ENCODE data around the gene NFKBIA. TPM values are rescaled to one million over a fixed set of nuclear protein-coding genes. Genes with fewer than 3 reads are reported as not detected.
A peak's percentile ranks its signal among the peaks of the same experiment; 100 is the strongest.
"Not testable (repeated sequence)": the region's sequence is repeated elsewhere in the genome, so short reads cannot be mapped to it uniquely, and the experiment has no call there.

Gene NFKBIA
- polyA plus RNA-seq (ENCODE audit: insufficient read length in 4 of 4) = 10 to 100 TPM; 49.8 to 70.1 (median 62.0) TPM

DNA sequence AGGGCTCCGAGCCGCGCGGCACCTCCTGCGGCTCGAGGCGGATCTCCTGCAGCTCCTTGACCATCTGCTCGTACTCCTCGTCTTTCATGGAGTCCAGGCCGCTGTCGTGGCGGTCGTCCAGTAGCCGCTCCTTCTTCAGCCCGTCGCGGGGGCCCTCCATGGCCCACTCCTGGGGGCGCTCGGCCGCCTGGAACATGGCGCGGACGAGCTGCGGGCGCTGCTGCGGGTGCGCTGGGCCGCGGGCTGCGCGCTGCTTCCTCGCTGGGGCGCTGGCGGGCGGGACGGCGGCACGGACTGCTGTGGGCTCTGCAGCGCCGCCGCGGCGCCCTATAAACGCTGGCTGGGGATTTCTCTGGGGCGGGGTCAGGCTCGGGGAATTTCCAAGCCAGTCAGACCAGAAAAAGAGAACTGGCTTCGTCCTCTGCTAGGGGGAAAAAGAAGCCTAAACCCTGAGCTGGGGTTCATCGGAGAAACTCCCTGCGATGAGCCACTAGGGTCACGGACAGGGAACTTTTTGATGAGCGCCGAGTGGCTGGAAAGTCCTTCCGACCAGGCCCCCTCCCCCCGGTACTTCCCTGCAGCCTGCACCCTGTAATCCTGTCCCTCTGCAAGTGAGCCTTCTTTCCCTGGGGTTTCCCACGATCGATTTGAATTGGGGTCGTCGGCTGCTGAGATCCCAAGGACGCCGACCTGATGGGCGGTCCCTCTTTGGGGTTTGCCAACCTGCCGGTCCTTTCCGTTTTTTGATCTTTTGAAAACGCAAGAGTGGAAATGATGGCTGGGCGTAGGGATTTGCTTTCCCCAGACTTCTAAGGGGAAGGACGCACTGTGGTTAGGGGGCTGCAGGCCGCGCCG, at the start of gene NFKBIA:
Gene NFKBIA (minus strand): TSS at position 301 of the 855 bp plus-strand sequence. CDS start 105 bp downstream, at position 196.
- DNase-seq (ENCODE audit: low read depth in 4 of 4, low spot score in 2 of 4) = peak; percentile 74 to 88 (median 80)

DNA sequence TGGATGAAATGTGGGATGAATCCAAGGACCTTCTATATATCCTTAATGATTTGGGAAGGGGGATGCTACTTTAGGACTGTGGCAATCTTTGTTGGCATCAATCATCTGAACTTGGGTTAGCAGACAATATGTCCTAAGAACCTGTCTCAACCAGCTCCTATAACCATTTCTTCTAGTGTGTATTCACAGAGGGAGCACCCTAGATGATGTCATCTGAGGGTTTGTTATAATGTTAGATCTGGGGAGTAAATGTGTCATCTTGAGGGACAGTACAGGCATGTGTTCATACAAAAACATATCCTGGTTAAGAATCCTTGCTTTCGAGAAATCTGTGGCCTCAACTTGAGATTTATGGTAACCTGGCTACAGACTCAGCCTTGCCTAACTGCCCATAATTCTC, 41.9 kb upstream of the NFKBIA start:
- DNase-seq (ENCODE audit: low read depth in 4 of 4, low spot score in 2 of 4) = no peak

DNA sequence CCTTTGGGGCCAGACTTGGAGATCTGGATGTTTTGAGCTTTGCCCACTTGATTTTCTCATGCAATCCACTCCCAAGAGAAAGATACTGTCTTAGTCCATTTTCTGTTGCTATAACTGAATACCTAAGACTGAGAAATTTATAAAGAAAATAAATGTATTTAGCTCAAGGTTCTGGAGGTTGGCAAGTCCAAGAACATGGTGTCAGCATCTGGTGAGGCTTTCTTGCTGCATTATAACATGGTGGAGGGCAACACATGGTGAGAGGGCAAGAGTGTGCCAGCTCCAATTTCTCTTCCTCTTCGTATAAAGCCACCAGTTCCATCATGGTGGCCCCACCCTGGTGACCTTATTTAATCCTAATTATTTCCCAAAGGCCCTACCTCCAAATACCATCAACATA, 39.6 kb upstream of the NFKBIA start:
- no peak for DNase-seq (ENCODE audit: low read depth in 4 of 4, low spot score in 2 of 4)

- DNase-seq (ENCODE audit: low read depth in 4 of 4, low spot score in 2 of 4) = no peak
Measured at GRCh38 chr14:35441160-35441559, 36.6 kb upstream of the NFKBIA start.

GRCh38 chr14:35438910-35439713, 34.6 kb upstream of the NFKBIA start:
- no peak for DNase-seq (ENCODE audit: low read depth in 4 of 4, low spot score in 2 of 4)

- DNase-seq (ENCODE audit: low read depth in 4 of 4, low spot score in 2 of 4) = not testable (repeated sequence)
Measured at GRCh38 chr14:35438492-35438891, 33.9 kb upstream of the NFKBIA start.

DNA sequence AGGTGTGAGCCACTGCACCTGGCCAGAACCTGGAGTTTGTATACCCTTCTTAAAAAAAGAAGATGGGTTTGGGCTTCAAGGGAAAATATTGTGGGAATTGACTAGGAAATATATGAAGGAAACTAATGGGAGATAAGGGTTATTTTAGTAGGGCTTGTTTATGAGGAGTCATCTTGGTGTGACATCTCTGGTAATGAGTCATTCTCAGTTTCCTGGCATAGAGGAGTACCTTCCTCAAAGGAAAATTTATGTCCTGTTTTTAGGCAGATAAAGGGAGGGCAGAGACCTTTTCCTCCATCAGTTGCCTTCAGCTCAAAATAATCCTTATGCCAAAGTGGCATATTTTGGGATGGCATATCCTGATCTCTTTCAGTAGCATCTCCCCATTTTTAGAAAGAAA, 30.6 kb upstream of the NFKBIA start:
- DNase-seq (ENCODE audit: low read depth in 4 of 4, low spot score in 2 of 4) = no peak

DNA sequence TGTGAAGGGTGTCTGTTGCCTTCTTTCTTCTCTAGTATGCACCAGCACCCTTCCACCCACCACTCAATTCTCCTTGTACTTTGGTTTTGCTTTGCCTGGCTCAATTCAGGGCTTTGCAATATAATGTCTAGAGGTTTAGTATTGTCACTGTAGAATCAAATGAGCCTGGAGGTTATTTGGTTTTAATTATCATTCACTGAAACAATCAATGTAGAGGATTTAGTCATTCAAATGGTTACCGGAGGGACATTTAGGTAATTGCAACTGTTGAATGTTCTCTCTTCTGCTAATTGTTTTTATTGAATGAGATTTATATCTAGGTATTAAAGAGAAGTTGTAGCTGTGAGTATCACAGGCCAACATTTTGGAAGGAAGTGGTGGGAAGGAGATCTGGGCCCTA, 29.3 kb upstream of the NFKBIA start:
- no peak for DNase-seq (ENCODE audit: low read depth in 4 of 4, low spot score in 2 of 4)

GRCh38 chr14:35430459-35431199, 26.1 kb upstream of the NFKBIA start:
- no peak for DNase-seq (ENCODE audit: low read depth in 4 of 4, low spot score in 2 of 4)

DNA sequence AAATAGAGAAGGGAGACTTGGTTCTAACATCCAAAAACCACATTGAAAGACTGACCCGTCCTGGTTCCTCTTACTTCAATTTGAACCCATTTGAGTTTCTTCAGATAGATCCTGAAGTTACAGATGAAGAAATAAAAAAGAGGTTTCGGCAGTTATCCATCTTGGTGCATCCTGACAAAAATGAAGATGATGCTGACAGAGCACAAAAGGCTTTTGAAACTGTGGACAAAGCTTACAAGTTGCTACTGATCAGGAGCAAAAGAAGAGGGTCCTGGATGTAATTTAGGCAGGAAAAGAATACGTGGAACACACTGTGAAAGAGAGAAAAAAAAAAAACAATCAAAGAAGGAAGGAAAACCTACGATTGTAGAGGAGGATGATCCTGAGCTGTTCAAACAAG, 25.4 kb upstream of the NFKBIA start:
- DNase-seq (ENCODE audit: low read depth in 4 of 4, low spot score in 2 of 4) = no peak

- no peak for DNase-seq (ENCODE audit: low read depth in 4 of 4, low spot score in 2 of 4)
Measured at GRCh38 chr14:35425850-35426249, 21.3 kb upstream of the NFKBIA start.

DNA sequence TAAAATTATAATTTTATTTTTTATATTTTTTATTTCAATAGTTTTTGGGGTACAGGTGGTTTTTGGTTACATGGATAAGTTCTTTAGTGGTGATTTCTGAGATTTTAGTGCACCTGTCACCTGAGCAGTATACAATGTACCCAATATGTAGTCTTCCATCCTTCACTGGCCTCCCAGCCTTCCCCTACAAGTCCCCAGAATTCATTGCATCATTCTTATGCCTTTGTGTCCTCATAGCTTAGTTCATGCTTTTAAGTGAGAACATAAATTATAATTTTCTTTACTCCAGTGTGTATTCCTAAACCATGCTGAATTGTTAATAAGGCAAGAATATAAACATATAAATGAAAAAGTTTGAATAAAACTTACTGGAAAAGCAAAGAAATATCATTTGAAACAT, 19.1 kb upstream of the NFKBIA start:
- no peak for DNase-seq (ENCODE audit: low read depth in 4 of 4, low spot score in 2 of 4)

DNA sequence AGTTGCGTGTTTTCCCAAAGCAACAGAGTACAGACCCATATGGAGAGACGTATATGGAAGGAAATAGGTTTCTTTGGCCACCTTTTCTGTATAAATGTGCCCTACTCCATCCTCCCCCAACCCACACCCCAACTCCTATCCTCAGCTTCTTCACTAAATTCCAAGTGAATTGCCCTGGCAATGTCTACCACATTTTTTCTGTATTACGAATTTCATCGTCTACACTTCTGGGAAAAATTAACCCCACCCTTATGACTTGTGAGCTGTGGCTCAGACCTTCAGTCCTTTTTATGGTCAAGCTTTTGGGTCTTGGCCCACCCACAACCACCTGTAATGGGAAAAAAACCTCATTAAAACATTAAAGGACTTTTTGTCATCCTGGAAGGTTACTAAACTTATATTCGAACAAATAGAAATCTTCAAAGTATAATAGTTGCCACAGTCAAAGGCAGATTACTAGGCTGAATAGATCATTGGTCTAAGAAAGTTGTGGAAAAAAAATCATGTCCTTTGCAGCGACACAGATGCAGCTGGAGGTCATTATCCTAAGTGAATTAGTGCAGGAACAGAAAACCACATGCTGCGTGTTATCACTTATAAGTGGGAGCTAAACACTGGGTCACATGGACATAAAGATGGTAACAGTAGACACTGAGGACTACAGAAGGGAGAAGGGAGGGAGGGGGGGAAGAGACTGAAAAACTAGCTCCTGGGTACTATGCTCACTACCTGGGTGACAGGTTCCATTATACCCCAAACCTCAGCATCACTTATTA, 15.7 kb upstream of the NFKBIA start:
- no peak for DNase-seq (ENCODE audit: low read depth in 4 of 4, low spot score in 2 of 4)

GRCh38 chr14:35419429-35419841, 14.9 kb upstream of the NFKBIA start:
- no peak for DNase-seq (ENCODE audit: low read depth in 4 of 4, low spot score in 2 of 4)

GRCh38 chr14:35418093-35418492, 13.5 kb upstream of the NFKBIA start:
- DNase-seq (ENCODE audit: low read depth in 4 of 4, low spot score in 2 of 4) = no peak

DNA sequence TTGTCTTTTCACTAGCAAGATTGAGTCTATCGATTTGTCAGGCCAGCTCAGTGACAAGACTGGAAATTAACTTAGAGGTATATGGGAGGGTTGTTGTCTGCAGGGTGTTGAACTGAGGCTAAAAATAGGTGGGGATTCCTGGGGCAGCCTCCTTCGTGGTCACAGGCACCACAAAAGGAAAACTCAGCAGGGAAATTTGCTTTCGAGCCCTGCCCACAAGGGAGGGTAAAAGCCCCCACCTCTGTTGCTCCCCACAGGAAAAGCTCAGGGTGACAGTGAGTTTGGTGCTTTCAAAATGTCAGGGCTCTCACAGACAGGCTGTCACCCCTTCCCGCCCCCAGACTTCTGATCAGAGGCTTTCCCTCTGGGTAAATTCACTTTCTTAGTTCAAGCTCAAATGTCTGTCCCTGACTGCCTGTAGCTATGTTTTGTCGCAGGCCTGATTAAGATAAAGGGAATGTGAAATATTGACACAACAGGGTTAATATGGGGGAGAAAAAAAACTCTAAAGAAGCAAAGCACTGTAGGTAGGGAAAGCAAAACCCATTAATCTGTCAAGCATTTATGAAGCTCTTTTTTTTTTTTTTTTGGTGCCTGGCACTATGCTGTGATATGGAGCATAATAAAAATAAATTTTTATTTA, 11.7 kb upstream of the NFKBIA start:
- DNase-seq (ENCODE audit: low read depth in 4 of 4, low spot score in 2 of 4) = no peak

DNA sequence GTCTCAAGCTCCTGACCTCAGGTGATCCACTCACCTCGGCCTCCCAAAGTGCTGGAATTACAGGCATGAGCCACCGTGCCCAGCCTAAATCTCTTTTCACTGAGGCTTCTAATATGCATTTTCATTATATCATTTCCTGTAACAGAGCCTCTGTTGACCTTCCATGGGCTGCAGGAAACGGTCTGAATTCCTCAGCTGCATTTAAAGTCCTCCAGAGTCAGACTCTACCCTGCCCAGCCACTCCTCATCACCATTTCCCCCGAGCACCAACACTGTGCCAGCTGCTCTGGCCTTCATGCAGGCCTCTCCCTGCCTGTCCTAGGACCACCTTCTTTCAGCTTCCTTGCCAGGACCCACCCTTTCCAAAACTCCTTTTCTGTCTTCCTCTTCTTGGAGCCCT, 9.8 kb upstream of the NFKBIA start:
- DNase-seq (ENCODE audit: low read depth in 4 of 4, low spot score in 2 of 4) = no peak

- no peak for DNase-seq (ENCODE audit: low read depth in 4 of 4, low spot score in 2 of 4)
Measured at GRCh38 chr14:35412272-35413056, 7.9 kb upstream of the NFKBIA start.

- DNase-seq (ENCODE audit: low read depth in 4 of 4, low spot score in 2 of 4) = no peak
Measured at GRCh38 chr14:35410858-35411257, 6.3 kb upstream of the NFKBIA start.

All from left renal cortex interstitium (tissue), 4 donors.